A673 (cell line): ENCODE measurements around the gene TCAF1.

Experiments used
- CTCF ChIP-seq: fragments of 300-800, 200-600 bp; sonication (generic); conservative IDR thresholded peaks from 2 replicates; pipeline ENCODE4 v1.5.1; 2017; ENCODE audit warnings: low read depth, mild to moderate bottlenecking, antibody characterized with exemption, low read length, moderate library complexity, mixed read lengths
- EZH2 ChIP-seq: fragments of 200-600 bp; sonication (generic); IDR thresholded peaks from 2 replicates; pipeline ENCODE4 v1.6.1; 2017; ENCODE audit warnings: borderline replicate concordance, low read depth, mild to moderate bottlenecking, mixed read lengths, antibody characterized with exemption, low read length; ENCODE audit not compliant: poor library complexity, severe bottlenecking

GRCh38 chr7:143913945-143914615 lies 12.1 kb upstream of the TCAF1 start:
- TF ChIP-seq CTCF, result no peak
- TF ChIP-seq EZH2, result no peak
